Lower leg skin (tissue), 3 donors: ENCODE measurements around the gene FOXR2.

Experiments
- POLR2A ChIP-seq, 2 donors: fragments of 450-650 bp; IDR thresholded peaks; one replicate each; pipeline ENCODE4 v1.6.1; 2016 to 2017; ENCODE audit warnings: antibody characterized with exemption in 2 of 2, mild to moderate bottlenecking in 1 of 2, moderate library complexity in 1 of 2
- TF ChIP-seq, protein P1 (sequence below), 3 donors: fragments of 450-650 bp; IDR thresholded peaks; one replicate each; pipeline ENCODE4 v1.5.1; 2016; ENCODE audit warnings: antibody characterized with exemption in 3 of 3, mild to moderate bottlenecking in 3 of 3, moderate library complexity in 2 of 3

DNA sequence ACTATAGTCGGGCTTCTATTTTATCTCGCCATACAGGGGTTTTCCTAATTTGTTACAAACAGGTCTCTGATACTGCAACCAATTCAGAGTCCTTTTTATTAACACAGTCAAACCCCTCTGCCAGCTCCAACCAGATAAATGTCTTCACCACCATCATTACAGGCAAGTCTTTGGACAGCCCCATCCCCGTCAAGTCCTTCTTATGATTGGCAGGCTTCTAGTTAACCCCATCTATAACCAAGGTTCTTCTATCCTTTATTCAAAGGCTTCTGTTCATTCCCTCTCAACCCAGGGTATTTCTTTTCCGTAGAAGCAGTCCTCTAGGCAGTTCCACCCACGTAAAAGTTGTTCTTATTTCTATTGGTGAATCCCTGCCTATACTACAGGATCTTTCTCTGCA is 29.9 kb upstream of the FOXR2 start:
- TF ChIP-seq, protein P1, sequence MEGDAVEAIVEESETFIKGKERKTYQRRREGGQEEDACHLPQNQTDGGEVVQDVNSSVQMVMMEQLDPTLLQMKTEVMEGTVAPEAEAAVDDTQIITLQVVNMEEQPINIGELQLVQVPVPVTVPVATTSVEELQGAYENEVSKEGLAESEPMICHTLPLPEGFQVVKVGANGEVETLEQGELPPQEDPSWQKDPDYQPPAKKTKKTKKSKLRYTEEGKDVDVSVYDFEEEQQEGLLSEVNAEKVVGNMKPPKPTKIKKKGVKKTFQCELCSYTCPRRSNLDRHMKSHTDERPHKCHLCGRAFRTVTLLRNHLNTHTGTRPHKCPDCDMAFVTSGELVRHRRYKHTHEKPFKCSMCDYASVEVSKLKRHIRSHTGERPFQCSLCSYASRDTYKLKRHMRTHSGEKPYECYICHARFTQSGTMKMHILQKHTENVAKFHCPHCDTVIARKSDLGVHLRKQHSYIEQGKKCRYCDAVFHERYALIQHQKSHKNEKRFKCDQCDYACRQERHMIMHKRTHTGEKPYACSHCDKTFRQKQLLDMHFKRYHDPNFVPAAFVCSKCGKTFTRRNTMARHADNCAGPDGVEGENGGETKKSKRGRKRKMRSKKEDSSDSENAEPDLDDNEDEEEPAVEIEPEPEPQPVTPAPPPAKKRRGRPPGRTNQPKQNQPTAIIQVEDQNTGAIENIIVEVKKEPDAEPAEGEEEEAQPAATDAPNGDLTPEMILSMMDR (IDR thresholded peaks at IDR 0.05) = no peak
- TF ChIP-seq POLR2A (IDR thresholded peaks at IDR 0.05) = no peak
